Tibial nerve (tissue), 4 donors: Measurements from ENCODE around the gene ZNF618.
A peak's percentile ranks its signal among the peaks of the same experiment; 100 is the strongest.

Experiments used
- EP300 ChIP-seq, 2 donors: sonication (generic); formaldehyde crosslinking; IDR thresholded peaks; one replicate each; pipeline ENCODE4 v1.6.1; 2017; ENCODE audit warnings: antibody characterized with exemption in 2 of 2, mild to moderate bottlenecking in 1 of 2
- POLR2A ChIP-seq, 2 donors: fragments of 450-650 bp; IDR thresholded peaks; one replicate each; pipeline ENCODE4 v1.6.1; 2017; ENCODE audit warnings: antibody characterized with exemption in 2 of 2, mild to moderate bottlenecking in 2 of 2, moderate library complexity in 2 of 2
- TF ChIP-seq, protein P1 (sequence below), 5 experiments: fragments of 200-600 bp in 3 of 5; fragments of 450-650 bp in 2 of 5; sonication (generic) in 3 of 5; IDR thresholded peaks; one replicate each; pipeline ENCODE4 v1.5.1; 2016 to 2019; ENCODE audit warnings: antibody characterized with exemption in 5 of 5, mild to moderate bottlenecking in 3 of 5, moderate library complexity in 2 of 5

GRCh38 chr9:113876151-113876992, at the start of gene ZNF618:
- TF ChIP-seq, protein P1, sequence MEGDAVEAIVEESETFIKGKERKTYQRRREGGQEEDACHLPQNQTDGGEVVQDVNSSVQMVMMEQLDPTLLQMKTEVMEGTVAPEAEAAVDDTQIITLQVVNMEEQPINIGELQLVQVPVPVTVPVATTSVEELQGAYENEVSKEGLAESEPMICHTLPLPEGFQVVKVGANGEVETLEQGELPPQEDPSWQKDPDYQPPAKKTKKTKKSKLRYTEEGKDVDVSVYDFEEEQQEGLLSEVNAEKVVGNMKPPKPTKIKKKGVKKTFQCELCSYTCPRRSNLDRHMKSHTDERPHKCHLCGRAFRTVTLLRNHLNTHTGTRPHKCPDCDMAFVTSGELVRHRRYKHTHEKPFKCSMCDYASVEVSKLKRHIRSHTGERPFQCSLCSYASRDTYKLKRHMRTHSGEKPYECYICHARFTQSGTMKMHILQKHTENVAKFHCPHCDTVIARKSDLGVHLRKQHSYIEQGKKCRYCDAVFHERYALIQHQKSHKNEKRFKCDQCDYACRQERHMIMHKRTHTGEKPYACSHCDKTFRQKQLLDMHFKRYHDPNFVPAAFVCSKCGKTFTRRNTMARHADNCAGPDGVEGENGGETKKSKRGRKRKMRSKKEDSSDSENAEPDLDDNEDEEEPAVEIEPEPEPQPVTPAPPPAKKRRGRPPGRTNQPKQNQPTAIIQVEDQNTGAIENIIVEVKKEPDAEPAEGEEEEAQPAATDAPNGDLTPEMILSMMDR (IDR thresholded peaks at IDR 0.05), result peak in 4 of 5 experiments; percentile 22 to 69 (median 47)
- TF ChIP-seq POLR2A (IDR thresholded peaks at IDR 0.05), result no peak
- TF ChIP-seq EP300 (IDR thresholded peaks at IDR 0.05), result no peak
